ENCODE results near the gene CASQ1.

Gene CASQ1

GRCh38 chr1:160206421-160207117, 16.2 kb downstream of the CASQ1 start:
- DNase-seq = peak; percentile 43

DNA sequence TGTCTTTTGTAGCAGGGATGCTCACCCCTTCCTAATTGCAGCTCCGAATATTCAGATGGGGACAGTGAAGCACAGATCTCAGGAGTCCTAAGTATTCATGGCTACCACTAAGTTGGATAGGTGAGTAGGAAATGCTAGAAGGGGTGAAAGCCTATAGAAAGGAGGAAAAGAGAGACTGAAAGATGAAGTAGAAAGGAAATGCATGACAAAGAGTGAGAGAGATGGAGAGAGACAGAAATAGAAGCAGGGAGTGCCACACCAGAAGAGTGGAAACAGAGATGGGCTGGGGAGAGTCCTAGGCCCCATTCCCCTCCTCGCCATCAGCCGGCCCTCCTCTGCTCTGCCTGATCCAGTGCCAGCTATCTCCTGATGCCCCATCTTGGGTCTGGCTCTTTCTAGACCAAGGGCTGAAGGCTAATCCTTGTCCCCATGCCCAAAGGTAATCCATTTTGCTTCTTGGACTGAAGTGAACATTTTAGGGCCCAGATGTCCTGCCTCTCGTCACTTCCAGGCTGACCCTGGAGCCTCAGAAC, 16.8 kb downstream of the CASQ1 start:
- no peak for DNase-seq

- no peak for DNase-seq
These were observed 17.6 kb downstream of the CASQ1 start for GRCh38 chr1:160207771-160208556.

- no peak for DNase-seq
These were observed 18.4 kb downstream of the CASQ1 start for GRCh38 chr1:160208557-160209320.

GRCh38 chr1:160209321-160210046, 19.1 kb downstream of the CASQ1 start:
- peak; percentile 45 for DNase-seq

- peak; percentile 35 for DNase-seq
These were observed 20.2 kb downstream of the CASQ1 start for GRCh38 chr1:160210561-160210960.

DNA sequence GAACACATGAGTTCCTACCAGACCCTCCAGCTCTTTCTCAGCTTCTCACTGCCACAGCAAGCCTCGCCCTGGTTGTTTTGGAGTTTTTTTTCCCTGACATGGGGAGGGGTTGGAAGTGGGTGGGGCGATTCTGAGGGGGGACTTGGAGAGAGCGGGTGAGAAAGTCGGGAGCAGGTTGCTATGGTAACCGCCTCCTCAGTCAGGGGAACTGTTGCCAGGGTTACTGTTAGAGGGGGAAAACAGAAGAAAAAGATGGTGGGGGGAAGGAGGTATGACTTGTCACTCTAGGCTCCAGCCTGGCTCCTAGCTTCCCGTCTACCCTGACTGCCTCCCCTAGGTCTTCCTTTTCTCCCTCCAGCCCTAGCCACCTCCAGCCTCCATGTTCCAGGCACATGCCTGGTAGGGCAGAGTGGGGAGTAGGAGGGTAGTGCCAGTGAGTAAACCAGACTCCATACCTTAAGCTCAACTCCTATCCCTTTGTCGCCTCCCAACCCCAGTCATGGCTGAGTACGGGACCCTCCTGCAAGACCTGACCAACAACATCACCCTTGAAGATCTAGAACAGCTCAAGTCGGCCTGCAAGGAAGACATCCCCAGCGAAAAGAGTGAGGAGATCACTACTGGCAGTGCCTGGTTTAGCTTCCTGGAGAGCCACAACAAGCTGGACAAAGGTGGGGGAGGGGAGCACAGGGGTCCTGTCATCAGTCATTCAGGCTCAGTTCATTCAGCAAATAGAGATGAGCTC, 20.8 kb downstream of the CASQ1 start:
- DNase-seq = peak; percentile 49

DNA sequence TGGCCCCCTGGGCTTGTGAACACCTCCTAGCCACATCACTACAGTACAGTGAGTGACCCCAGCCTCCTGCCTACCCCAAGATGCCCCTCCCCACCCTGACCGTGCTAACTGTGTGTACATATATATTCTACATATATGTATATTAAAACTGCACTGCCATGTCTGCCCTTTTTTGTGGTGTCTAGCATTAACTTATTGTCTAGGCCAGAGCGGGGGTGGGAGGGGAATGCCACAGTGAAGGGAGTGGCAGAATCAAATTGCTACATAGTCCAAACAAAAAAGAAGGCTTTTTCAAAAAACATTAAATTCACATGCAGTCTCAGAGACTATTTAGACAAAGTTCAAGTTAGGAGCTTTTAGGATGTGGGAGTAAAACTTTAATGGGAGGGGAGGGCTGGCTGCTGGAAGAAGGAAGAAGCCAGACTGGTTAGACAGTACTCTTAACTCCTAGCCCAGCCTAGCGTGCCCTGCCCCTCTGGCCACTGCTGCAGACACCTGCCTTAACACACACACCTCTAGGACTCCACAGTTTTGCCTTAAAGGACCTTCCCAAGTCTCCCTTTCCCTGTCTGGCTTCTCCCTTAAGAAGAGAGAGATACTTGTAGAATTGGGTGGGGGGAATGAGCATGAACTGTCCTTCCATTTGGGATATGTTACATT, 24.2 kb downstream of the CASQ1 start:
- DNase-seq = peak; percentile 33

GRCh38 chr1:160216301-160216700, 25.9 kb downstream of the CASQ1 start:
- no peak for DNase-seq

- DNase-seq = no peak
These were observed 27.2 kb downstream of the CASQ1 start for GRCh38 chr1:160217481-160218051.

- DNase-seq = no peak
These were observed 28.9 kb downstream of the CASQ1 start for GRCh38 chr1:160219062-160219929.

DNA sequence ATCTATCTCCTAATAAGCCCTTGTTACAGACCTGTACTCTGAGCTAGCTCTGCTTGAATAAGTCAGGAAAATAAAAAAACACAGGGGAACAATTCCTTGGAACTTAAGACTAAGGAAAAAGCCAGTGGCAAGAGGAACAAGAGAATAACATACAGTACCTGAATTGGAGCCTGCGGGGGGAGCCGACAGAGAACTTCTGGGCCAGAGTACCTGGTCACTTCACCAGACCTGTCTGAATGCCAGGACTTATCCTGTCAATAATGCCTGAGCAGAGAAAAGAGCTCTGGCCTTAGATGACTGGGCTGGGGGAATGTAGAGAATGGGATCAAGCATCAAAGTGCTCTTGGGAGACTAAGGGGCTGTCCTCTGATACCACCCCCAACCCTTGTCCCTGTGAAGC, 29.9 kb downstream of the CASQ1 start:
- no peak for DNase-seq

DNA sequence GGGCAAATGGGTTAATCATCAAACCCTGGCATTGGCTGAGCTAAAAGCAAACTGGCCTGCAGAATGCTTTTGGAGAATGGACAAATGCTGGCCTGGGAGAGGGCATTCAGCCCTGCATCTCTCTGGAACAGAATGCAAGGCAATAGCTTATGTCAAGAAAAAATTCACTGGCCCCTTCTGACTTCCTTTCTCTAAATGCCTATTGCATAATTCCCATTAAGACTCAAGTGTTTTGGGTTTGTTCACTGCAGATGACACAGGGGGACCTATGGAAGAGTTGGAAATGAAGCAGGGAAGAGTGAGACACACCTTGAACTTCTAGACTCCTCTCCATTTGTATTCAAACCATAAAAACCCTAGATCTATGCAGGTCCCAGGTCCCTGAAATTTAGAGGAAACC, 30.7 kb downstream of the CASQ1 start:
- no peak for DNase-seq

DNA sequence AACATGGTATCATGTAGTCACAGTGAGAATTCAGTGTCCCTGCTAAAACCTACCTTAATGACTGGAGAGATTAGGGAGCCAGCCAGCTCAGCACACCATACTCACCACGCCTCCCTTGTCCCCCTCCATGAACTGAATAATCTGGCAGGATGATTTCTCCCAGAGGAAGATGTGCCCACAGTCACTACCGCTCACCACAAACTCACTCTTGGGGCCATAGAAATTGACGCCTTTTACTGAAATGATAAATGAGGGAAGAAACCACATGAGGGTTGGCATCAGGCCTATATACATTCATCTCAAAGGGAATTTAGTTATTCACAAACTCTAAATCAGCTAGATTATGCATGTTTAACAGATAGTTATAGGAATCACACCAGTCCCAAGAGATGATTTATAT, 32.2 kb downstream of the CASQ1 start:
- no peak for DNase-seq

DNA sequence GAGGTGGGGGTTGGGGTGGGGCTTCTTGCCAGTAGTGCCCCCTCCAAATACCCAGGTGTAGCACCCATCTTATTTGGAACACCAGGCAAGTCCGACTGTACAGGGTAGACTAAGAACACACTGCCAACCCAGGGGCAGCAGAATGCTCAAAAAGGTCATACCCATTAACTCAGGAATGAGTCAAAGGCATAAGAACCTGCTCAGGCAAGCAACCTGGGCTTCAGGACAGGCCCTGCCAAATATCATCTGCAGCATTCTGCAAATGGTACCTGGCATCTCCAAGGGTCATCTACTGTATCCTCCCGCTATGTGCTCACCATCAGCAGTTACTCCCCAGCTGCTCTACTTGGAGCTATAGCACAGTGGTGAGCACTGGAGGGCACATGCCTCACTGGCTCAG, 34.2 kb downstream of the CASQ1 start:
- DNase-seq = no peak

DNA sequence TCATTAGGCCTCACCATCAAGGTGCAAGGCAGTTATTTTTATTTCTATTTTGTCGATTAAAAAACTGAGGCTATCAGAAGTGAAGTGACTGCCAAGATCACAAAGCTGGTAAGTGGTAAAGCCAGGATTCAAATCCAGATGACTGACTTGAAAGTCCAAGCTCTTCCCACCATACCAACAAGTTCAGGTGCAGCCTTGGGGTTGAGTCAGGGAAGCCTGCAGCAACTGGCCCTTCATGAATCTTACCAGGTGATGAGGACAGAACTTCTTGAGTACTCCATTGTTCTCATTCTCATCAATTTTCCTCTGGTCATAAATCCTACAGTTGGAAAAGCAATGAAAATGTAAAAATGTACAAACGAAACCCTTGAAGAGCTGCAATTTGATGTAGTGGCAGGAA, 35.0 kb downstream of the CASQ1 start:
- no peak for DNase-seq

DNA sequence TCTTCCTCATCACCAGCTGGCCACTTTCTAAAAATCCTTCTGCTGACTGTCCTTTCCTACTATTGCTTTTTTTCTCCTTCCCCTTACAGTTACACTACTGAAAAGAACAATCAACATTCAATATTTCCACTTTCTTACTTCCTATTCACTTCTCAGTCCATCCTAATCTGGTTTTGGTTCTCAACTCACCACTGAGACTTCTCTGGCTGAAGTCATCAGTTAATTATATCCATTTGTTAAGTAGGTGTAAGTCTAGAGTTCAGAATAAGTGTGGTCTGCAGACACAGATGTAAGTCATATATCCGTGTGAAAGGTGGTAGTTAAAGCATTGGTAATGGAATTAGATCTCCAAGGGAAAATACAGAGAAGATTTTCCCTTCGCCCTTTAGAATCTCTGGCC, 36.2 kb downstream of the CASQ1 start:
- DNase-seq = no peak

GRCh38 chr1:160227034-160227433, 36.7 kb downstream of the CASQ1 start:
- DNase-seq = no peak

- no peak for DNase-seq
These were observed 37.2 kb downstream of the CASQ1 start for GRCh38 chr1:160227561-160227960.

DNA sequence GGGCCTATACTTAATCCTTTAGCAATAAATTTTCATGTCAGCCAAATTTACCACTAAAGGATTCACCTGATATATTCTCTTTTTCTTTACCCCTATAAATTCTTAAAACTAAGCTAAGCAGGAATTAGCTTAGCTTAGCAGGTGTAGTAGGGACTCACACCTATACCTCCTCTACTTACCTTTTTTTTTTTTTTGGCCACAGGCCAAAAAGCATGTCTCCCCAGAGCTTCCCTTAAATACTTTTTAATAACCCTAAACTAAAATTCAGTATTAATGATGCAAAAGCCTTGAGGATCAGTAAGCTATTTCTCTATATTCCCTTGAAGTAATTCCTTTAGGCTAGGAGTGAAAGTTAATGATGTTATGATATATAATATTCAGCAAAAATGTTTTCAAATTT, 38.1 kb downstream of the CASQ1 start:
- no peak for DNase-seq
